HG02981 (cell line): Measurements from ENCODE around the gene BTBD17.

ENCODE experiments used
- ATAC-seq: cut with Tn5 transposase; IDR thresholded peaks from one replicate; pipeline ENCODE4 v1.9.1; 2021; ENCODE audit warnings: mild to moderate bottlenecking, moderate library complexity; ENCODE audit not compliant: unreplicated experiment

Gene BTBD17

DNA sequence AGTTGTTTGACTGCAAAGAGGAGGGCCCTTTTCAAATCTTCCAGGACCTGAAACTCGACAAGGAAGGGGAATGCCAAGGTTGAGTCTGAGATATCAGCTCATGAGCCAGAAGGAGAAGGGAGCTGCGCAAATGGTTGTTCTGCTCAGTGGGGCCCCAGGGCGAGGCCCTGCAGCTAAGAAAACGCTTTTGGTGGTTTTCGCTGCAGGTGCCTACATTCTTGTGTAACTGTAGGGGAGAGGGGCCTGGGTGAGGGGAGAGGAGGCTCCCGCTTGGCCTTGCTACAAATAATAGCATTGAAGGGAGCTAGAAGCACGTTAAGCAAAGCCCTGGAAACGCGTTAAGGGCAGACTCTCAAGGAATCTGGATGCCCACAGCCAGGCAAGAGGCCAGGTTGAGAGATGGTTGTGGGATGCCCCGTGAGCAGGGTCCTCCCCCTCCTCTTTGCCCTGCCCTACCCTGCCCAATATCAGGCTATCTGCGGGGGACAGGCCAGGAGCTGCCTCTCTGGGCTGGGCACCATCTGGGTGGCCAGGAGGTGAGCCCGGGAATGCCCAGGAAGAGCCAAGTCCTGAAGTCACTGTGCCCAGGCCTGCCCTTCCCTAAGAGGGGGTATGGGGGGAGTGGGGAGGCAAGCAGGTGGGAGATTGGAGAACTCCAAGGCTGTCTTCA lies 27.6 kb upstream of the BTBD17 start:
- no peak for ATAC-seq

DNA sequence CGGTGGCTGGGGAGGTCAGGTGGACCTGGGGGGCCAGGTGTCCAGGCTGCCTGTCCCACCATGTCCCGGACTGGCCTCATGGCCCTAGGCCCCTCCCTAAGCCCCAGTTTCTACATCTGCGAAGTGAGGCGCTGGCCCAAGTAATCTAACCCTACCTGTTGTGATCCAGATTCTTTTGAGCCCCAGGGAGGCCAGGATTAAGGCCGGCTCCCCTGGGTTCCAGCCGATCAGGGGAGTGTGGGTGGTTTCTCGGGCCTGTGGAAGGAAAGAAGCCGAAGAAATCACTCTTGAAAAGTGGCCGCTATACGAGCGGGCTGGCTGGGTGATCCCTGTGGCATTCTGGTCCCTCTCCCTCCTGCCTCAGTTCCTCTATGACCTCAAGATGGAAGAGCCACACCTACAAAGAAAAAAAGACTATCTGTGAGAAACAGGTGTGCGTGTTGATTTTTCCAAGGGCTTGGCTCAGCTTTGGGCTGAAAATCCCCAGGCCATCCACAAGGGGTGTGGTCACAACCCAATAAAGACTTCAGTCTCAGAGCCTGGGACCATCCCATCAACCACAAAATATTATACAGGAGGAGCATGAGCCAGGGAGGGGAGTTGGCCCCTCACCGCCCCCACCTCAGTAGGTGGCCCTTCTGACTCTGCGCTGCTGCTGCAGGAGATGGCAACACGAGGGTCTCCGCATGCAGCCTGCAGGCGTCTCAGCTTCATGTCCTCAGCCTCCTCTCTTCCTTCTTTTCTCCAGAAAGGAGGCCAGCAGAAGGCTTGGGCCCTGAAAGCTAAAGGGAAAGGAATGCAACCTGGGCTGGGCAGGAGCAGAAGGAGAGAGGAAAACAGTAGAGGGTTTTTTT lies 25.9 kb upstream of the BTBD17 start:
- ATAC-seq = no peak

DNA sequence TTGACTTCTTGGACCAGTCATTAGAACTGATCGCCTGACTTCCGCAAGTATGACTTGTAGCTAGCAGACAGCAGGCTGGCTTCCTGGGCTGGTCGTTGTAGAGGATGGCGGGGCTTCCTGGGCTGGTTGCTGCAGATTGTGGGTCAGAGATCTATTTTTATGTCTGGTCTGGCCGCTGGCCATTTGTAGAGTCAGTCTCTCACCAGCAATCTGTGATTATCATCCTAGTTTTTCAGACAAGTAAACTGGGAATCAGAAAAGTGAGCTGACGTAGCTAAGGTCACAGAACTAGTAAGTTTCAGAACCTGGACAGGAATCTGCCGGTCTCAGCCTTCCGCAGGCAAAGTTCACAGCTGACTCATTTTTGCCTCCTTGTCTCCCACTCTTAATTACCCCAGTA lies 24.7 kb upstream of the BTBD17 start:
- no peak for ATAC-seq

DNA sequence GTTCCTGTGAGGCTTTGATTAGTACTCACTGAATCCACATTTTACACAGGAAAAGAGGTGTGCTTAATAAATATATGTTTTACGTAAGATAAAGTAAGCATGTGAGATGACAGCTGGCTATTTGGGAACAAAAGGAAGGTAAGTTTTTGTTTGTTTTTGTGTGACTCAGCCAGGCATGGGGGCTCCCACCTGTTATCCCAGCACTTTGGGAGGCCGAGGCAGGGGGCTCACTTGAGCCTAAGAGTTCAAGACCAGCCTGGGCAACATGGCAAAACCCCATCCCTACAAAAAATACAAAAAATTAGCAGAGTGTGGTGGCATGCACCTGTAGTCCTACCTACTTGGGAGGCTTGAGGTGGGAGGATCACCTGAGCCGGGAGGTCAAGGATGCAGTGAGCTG lies 23.5 kb upstream of the BTBD17 start:
- ATAC-seq = no peak

DNA sequence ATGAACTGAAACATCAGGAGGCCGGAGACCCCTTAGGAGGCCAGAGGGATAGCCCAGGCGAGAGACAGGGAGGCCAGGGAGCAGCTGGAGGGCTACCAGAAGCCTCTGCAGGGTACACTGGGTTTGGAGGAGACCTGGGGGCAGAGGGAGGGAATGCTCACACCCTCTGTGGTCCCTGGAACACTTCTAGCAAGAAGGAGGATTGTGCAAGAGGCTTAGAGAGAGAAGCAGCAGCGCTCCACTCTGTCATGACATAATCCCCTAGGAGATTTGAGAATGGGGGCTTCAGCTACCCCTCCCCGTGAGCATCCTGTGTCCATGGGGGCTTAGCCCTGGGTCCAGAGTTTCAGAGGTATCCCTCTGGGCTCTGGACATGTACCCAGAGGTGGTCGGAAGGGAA lies 21.5 kb upstream of the BTBD17 start:
- no peak for ATAC-seq

DNA sequence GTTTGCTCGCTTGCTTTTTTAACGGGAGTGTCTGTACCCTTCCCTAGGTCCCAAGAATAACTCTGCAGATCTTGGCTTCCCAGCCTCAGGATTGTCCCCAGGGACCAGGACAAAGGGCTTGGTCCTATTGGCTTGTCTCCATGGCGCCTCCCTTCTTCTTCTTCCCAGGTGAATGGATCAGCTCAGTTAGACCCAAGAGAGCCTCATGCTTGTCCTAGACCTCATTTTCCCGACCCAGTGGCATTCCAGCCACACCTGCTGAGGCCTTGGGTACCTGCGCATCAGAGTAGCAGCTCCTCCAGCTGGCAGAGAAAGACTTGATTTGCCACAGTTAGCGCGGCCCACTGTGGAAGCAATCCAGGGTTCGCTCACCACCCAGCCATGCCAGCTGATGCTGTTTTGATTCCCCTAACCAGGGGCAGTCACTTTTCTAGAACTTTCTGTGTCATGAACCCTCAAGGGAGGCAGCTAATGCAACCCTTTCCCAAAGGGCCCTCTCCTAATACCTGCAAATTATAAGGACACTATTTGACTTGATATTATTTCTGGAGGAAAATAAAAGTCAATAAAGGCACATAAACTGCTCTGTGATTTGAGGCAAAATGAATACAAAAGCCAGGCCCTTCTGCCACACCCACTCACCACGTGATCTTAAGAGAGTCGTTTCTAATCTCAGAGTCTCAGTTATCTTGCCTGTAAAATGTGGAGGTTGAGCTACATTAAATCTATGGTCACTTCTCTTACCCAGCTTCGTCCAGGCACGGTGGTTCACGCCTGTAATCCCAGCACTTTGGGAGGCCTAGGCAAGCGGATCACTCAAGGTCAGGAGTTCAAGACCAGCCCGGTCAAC lies 19.5 kb upstream of the BTBD17 start:
- no peak for ATAC-seq

DNA sequence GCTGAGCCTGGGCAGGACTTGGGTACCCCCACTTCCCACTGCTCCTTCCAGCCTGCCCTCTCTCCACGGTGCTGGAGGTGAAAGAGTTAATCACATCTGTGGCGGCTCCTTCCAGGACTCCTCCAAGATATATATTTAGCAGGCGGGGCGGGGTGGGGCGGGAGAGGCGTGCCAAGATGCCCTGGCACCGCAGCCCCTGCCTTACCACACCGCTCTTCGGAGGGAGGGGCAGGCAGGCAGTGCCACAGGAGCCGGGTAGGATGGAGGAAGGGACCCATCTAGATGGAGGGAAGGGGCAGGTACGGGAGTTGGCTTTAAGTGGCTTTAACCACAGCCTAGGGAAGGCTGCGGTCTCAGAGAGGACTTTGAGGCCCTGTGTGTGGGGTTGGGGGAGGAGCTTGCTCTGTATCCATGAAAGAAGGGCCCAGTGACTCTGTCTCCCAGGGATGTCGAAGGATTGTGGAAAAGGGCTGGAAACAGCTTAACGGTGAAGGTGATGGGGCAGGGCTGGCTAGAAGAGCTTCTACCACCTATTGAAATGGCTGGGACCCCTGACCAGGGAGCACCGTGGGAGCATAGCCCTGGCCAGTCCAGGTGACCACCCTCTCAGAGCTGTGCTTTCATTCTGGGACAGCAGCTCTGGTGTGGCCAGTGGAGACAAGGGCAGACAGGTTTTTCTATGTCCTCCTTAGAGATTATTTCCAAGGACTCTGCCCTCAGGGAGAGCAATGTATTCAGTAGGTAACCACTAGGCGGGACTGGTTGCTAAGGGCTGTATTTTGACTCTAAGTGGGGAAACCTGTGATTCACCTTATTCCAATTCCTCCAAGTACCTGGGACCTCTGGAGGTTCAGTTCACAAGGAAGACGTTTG lies 18.7 kb upstream of the BTBD17 start:
- no peak for ATAC-seq

DNA sequence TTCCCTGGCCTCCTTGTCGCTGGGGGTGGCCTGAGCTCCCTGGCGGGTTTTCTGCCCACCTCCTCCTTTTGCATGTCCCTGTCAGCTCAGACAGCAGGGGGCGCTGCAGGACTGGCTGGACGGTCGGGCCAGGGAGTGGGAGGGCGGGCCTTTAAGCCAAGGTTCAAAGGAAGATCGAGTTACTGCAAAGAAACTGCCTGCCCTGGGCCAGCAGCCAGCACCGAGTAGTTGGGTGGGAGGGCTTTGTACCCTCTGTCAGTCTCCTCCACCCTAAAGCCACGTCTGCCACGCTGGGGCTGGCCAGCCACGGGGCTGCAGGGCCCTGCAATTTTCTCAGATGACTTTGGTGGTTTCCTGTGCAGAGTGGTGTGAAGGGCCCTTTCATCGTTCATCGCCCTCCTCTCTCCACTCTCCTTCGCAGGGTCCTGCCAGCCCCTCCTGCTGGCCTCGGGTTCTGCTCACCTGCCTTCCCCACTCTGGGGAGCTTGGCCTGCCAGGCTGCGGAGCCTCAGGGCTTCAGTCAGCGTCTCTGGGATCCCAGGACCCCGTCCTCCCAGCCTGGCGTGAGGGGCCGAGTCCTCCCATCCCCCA lies 17.9 kb upstream of the BTBD17 start:
- peak; percentile 47 for ATAC-seq

DNA sequence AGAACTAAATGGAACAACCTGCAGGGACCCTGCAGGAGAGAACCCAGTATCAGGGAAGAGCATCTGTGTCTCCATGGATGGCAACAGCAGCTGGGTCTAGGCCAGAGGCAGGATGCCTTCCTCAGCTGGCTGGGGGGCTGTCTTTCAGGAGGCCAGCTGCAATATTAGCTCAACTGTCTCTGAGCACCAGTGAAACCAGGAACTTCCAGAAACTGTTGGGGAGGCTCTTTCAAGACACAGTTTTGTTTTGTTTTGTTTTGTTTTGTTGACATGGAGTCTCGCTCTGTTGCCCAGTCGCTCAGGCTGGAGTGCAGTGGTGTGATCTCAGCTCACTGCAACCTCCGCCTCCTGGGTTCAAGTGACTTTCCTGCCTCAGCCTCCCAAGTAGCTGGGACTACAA lies 13.2 kb upstream of the BTBD17 start:
- no peak for ATAC-seq

DNA sequence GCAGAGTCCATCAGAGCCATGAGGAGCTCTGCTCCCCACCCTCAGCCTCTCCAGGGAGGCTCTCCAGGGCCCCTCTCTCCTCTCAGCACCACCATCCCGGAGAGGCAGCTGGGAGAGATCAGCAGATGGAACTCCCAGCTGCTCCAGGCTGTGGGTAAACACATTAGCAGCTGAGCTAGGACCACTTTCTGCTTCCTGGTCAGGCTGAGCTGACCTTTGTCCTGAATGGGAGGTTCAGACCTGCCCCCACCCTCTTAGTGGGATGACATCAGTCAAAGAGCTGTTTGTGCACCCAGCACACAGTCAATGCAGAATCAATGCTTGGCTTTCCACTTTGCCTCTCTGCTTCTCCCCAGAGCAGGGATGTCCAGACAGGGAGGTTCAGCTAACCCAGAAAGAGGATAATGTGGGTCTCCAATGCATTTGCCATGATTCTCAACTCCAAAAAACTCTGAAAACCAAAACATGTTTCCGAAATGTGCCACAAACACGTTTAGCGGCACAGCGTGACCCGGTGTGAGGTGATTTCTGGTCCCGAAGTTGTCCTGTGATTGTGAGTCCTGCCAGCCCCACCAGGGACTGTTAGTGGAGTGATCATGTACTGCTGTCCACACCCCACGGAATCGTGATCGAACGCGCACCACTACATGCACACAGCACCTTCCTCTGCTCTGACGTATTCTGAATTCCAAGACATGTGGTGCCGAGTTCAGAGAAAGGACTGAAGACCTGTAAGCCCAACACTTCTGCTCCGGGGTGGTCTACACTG lies 12.4 kb upstream of the BTBD17 start:
- no peak for ATAC-seq

DNA sequence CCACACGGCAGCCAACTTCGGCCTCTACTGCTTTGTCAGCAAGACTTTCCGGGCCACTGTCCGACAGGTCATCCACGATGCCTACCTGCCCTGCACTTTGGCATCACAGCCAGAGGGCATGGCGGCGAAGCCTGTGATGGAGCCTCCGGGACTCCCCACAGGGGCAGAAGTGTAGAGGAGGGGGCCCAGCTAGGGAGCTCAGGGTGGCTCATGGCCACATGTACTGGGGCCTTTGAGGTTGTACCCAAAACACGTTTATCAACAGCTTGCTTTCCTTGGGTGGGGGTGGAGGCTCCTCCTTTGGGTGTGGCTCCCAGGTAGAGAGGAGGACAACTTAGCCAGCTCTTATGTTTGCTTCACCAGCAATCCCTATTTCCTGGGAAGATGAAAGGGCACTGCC lies 10.8 kb upstream of the BTBD17 start:
- ATAC-seq = no peak

DNA sequence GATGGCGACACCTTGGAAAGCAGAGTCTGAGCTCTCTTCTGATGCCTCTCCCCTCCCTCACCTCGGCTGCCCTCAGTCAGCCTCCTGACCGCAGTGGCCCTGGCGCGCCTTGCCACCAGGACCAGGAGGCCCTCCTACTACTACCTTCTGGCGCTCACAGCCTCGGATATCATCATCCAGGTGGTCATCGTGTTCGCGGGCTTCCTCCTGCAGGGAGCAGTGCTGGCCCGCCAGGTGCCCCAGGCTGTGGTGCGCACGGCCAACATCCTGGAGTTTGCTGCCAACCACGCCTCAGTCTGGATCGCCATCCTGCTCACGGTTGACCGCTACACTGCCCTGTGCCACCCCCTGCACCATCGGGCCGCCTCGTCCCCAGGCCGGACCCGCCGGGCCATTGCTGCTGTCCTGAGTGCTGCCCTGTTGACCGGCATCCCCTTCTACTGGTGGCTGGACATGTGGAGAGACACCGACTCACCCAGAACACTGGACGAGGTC lies 10.0 kb upstream of the BTBD17 start:
- no peak for ATAC-seq

DNA sequence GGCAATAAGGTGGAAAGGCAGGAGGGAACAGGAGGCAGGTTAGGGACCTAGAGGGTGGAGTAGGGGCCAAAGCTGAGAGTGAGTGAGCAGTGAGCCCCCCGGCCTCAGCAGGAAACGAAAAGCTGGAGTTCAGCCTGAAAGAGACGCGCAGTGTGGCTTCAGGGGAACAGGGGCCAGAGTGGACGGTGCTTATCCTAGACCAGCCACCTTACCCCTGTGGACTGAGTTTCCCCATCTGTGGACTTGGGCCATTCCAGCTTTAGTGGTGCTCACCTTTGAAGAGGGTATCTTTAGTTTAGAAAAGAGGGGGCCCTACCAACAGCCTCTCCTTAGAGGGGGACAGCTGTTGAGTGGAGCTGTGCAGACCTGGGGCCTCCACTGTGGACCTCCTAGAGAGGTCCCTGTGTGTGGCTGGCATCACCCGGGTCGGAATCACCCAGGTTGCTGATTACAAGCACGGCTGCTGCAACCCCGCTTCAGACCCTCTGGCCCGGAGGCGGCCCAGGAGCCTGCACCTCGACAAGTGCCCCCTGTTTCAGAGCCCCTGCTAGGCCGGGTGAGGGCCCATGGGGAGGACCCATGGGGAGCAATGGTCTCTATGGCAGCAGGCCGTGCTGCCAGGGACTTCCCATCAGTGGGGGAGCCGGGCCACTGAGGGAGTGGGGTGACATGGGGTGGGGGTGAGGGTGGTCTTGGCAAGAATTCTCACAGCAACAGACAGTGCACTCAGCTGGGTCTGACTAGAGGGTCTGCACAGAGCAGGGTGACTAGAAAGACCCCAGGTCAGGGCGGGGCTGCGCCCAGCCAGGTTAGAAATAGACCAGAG lies 8.2 kb upstream of the BTBD17 start:
- ATAC-seq = no peak

DNA sequence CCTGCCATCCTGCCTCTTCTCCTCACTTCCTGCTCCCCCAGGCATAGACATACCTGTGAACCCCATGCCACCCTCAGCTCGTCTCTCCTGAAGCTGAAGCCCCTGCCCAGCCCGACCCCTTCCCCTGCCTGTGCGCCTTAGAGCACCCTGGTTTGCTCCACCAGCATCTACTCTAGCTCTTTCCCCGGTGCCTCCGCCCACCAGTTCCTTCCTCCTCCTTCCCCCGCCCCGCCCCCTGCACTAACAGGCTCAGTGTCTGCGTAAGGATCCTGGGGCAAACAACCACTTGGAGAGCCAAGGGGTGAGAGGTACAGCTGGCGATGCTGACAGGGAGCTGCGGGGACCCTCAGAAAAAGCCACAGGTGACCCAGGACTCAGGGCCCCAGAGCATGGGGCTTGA lies 7.6 kb upstream of the BTBD17 start:
- no peak for ATAC-seq

DNA sequence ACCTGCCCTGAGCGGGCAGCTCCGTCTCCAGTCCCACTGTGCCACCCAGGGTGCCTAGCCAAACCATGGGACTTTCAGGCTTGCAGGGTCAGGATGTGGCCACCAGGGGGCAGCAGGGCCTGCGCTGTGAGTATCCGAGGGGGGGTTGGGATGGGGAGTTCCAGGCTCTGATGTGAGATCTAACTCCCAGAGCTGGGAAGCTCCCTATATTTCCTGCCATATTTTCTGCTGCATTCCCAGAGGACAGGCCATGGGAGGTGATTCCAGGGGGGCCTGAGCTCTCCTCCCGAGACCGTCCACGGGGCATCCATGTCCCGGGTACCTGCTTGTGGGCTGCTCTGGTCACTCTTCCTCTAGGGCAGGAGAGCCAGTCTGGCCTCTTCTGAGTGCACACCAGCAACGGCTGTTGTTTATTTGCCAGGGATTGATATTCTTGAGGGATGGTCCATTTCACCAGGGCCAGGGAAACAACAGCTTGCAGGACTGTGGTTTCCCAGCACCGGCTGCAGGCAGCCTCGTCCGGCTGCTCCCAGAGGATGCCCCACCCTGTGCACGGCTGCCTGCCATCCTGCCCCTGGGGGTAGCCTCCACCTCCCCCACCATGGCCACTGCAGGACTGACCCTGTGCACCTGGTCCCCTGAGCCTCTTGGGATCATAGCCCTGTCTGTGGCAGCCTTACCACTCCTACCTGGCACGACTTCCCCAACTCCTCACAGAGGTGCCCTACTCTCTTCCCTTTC lies 6.8 kb upstream of the BTBD17 start:
- ATAC-seq = no peak

DNA sequence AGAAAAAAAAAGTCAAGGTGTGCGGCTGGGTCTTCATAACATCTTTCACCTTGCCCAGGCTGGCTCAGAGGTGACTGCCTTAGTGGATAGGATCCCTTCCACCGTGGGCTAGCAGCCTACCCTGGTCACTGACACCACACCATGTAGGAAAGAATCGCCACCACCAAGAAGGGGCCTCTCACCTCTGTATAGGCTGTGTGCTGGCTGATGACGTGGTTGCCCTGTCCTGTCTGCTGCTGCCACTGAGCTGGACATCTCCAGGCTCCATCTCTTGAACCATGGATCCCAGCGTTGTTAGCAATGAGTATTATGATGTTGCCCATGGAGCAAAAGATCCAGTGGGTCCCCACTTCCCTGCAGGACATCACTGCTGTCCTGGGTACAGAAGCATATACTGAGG lies 5.5 kb upstream of the BTBD17 start, which contains the start of gene GPR142:
GPR142 (plus strand) TSS at position 301 of the 400 bp plus-strand sequence. CDS start 2,035 bp downstream, outside the sequence.
- no peak for ATAC-seq

DNA sequence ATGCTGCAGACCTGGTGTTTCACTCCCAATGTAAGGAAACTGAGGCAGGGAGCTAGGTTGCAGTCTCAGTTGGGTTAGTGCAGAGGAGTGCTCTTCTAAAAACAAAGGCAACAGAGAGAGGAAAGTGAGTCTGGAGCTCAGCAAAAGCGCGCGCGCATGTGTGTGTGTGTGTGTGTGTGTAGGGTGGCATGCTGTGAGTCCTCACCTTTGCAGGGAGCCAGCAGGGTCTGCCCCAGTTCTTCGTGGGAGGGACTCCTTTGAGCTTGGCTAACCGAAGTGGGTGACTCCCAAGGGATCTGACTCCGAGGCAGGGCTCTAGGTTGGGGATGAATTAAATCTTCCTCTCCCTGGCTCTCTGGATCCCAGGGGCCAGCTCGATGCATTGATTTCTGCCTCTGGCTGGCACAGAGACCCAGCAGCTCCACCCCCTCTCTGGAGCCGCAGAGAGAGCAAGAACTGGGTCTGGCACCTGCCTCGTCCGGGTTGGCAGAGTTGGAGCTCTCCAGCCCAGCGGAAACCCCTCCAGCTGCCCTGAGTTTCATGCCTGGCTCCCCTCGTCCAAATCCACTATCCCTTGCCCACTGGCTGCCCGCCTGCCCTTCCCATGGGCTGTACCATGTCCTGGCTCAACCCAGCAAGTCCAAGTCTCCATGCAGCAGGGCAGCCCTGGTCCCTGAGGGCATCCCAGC lies 1.3 kb upstream of the BTBD17 start:
- no peak for ATAC-seq
